SW480 (cell line): ENCODE results near the gene MPG.

Experiments used
- DNase-seq: peaks from one replicate; pipeline ENCODE4 v3.0.0-alpha.2; 2016; ENCODE audit warnings: low spot score

The MPG gene

DNA sequence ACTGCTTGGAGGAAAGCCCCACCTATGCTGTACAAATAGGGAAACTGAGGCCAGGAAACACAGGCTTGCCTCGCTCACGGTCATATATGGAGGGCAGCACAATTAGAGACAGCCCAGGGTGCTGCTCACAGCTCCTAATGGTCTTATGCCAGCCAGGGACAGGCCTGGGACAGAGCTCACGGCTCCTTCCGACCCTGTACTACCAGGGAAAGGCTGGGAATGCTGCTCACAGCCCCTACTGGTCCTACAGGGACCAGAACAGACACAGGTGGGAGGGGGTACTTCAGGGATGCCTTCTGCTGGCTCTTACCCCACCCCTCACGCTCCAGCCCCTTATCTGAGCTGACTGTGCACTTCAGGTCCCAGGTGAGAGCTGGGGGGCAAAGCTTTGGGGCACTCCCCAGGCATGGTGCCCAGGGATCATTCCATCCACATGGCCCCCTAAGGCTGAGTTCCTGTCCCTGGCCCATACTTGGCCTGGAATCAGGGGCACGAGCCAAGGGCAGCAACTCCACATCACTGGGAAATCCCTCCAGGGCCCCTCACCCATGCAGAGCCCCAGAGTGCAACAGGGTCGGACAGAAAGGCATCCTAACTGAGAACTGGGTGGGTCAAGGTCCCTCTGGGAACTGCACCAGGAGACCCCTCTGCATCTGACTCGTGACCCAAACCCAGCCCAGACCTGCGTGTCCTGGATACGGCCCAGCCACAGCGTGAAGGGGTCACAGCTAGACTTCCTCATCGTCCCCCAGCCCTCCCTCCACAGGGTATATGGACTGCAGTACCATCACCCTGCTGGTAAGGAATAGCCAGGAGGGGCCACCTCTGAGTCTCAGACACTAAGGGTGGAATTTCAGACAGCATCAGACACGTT is 11.5 kb upstream of the MPG start:
- DNase-seq = no peak

DNA sequence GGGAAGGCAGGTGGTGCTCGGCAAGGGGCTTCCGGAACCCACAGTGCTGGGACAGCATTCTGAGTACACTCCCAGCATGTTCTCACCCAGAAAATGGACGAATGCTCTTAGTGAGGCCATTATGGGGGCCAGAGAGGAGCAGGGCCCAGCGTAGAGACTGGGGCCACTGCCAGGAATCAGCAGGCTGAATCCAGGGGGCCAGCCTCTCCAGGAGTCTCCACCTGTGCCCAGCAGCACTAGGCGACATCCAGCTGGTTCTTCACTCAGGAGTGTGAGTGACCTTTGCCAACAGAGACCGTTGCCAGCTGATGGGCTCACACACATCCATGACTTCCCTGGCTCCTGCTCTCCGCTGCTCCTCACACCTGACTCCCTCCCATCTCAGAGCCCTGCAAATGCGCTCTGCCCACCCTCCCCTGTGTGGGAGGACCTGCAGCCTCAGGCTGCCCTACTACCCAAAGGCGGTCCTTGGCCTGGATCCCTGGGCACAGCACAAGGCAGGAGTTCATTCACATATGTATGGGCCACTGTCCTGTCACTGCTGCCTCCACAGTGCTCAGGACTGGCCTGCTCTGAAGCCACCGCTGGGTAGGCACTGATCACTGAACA is 10.7 kb upstream of the MPG start:
- no peak for DNase-seq

DNA sequence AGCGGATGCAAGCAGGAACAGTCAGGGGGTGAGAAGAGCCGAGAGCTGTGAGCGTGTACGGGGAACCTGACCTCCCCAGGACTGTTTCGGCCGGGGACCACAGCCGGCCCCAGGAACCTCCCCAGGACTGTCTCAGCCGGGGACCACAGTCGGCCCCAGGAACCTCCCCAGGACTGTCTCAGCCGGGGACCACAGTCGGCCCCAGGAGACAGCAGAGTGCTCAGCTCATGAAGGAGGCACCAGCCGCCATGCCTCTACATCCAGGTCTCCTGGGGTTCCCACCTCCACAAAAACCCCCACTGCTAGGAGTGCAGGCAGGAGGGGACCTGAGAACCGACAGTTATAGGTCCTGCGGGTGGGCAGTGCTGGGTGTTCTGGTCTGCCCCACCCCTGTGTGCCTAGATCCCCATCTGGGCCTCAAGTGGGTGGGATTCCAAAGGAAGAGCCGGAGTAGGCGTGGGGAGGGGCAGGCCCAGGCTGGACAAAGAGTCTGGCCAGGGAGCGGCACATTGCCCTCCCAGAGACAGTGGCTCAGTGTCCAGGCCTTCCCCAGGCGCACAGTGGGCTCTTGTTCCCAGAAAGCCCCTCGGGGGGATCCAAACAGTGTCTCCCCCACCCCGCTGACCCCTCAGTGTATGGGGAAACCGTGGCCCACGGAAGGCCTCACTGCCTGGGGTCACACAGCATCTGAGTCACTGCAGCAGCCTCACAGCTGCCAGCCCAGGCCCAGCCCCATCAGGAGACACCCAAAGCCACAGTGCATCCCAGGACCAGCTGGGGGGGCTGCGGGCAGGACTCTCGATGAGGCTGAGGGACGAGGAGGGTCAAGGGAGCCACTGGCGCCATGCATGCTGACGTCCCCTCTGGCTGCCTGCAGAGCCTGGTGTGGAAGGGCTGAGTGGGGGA is 9.9 kb upstream of the MPG start:
- no peak for DNase-seq

DNA sequence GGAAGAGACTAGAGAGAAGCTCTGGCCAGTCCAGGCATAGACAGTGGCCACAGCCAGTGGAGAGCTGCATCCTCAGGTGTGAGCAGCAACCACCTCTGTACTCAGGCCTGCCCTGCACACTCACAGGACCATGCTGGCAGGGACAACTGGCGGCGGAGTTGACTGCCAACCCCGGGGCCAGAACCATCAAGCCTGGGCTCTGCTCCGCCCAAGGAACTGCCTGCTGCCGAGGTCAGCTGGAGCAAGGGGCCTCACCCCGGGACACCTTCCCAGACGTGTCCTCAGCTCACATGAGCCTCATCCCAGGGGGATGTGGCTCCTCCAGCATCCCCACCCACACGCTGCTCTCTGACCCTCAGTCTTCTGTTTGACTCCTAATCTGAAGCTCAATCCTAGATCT is 8.8 kb upstream of the MPG start:
- no peak for DNase-seq

DNA sequence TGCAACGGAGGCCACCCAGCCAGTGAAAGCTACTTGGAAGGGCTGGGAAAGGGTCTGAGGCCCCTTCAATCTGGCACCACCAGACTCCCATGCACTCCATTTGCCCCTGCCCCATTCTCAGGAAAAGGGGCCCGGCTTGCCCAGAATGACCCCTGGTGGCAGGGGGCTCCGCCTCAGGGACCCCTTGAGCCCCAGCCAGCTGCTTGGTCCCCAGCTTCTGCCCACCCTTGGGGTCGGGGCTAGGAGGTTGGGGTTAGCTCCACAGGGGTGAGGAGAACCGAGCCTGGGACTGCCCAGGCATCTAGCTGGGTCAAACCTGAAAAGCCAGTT is 6.8 kb upstream of the MPG start:
- DNase-seq = no peak

DNA sequence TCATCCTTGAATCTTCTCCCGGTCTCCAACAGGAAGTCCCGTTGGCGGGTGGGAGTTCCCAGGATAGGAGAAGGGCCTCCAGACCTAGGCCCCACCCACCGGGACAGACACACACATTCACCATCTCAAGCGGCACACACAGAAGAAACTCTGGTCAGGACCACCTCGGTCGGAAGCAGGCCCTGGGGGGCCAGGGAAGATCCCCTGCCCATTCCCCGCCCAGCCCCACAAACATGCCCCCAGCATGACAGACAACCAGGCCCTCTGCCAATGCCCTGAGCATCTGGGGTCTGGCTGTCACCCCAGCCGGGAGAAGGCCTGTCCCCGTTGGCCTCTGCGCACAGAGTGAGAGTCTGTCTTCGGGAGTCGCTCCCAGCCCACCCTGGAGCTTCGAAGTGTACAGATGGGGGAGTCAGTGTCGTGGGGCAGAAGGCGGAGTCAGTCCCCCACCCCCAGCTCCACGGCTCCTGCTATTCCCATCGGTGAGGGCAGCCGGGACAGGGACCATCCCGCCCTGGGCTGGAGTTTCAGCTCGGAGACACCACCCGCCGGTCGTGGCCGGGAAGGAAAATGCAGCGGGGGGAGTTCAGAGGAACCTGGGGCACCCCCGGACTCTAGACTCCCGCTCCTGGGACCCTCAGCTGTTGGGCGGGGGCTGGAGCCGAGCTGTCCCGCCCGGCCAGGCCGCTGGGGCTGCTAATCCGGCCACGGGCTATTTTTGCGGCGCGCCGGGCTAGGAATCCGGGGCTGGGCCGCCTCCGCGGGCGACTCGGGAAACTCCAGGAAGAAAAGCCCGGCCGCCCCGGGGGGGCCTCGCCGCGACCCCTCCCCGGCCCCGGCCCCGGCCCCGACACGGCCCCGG is 6.3 kb upstream of the MPG start:
- DNase-seq = no peak

DNA sequence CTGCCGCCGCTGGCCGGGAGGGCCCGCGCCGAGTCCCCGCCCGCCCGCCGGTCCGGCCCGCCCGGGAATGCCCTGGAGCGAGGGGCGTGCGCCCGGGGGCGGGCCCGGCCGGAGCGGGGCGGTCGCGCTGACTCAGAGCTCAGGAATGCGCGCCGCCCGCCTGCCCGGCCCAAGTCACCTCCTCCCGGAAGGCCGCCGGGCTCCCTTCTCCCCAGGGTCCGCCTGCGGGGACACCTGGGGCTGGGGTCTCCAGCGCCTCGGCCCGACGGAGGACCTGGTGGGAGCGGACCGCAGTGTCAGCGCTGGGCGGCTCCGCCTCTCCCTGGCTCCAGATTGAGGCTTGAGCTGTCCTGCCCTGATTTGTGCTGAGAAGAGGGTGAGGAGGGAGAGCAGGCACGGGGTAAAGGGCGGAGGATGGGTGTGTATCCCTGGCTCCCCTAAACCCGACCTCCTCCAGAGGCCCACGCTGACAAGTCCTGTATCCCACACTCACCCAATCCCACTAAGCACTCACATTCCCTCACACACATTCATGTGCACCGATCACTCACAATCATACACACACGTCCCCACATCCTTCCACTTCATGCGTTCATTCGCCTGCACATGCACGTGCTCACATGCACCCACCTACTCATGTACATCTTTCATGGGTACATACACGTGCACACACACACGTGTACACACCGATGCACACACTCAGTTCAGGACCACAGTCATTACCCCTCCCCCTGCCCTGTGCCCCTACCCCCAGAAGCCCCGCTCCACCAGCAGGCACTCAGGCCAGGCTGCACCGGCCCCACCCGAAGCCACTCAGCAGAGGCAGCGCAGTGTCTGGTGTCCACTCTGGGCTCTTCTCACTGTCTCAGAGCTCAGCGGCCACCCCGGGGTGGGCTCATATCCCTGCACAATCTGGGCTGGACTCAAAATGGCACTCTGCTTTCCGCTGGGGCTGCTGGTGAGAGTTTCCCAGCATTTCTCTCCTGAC is 5.2 kb upstream of the MPG start, which contains the start of gene RHBDF1:
TSS of gene RHBDF1 (minus strand) at position 71 of the 988 bp plus-strand sequence. CDS start 7,616 bp downstream, outside the sequence.
- no peak for DNase-seq

DNA sequence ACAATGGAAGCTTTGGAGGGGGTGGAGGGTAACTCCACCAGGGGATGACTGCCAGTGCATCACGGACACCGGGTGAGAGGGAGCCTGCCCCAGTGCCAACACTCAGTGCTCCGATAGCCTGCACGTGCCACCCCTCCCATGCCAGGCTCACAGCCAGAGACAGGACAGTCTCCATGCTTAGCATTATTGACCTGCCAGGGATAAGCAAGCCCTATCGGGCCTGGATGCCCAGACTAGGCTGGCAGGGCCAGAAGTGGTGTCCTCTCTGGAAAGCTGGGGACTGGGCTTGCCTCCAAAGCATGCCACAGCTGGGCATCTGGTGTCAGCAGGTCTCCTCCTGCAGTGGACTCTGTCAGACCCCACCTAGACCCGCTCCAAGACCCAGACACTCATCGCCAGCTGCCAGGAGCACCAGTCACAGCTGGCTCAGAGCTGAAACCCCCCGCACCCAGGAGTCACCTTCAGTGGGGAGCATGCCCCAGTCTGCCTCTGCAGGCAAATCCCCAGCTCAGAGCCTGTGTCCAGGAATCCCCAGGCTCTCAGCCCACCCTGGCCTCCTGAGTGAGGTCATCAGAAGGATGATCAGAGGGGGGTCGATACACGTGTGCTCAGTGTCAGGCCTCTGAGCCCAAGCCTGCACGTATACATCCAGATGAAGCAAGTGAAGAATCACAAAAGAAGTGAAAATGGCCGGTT is 3.8 kb upstream of the MPG start:
- no peak for DNase-seq

DNA sequence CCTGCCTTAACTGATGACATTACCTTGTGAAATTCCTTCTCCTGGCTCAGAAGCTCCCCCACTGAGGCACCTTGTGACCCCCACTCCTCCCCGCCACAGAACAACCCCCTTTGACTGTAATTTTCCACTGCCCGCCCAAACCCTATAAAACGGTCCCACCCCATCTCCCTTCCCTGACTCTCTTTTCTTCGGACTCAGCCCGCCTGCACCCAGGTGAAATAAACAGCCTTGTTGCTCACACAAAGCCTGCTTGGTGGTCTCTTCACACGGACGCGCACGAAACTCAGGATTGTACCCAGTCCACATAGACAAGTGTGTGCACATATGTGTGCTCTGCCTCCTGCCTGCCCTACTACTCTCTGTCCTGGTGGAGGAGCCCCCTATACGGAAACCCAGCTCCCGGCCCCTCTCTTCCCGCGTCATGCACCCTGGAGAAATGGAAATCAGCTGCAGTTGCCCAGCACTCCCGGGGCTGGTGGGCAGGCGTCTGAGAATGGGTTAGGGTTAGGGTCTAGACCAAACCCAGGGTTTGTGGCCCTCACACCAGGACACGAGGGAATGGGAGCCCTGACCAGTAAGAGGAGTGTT is 3.2 kb upstream of the MPG start:
- no peak for DNase-seq

DNA sequence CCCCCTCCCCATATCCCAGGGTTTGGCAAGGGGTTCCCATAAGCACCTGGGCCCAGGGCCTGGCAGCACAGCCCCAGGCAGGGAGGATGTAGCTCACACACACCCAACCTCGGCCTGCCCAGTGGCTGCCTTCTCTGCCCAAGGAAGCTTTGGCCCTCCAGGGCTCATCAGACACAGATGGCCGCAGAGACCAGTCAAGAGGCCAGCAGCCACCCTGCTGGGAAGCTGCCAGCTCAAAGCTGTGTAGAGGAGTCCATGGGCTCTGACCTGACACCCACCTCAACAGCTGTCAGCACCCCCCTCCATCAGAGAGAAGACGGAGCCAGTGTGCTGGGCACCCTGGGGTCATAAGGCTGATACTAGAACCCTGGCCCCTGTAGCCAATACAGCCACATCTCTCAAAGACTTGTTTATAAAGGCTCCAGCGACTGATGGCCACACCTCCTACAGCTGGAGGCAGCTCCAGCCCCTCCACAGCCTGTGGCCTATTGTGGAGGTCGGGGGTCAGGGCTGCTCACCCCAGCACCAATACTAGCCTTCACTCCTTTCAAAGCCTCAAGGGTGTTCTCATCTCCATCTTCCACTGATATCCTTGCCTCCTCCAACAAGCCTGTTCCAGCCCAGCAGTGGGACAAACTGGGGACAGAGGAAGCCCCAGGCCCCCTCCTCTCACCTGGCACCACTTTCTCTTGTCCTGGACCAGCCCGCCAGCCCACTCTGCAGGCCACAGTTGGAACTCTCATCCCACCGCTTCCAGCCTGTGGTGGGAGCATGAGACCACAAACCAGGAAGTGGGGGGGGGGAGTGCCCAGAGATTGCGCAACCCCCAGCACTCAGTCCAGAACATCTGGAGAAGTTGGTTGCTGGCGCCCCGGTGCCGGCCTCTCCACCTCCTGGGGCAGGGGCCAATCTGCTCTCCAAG is 2.2 kb upstream of the MPG start:
- peak; percentile 59 for DNase-seq

DNA sequence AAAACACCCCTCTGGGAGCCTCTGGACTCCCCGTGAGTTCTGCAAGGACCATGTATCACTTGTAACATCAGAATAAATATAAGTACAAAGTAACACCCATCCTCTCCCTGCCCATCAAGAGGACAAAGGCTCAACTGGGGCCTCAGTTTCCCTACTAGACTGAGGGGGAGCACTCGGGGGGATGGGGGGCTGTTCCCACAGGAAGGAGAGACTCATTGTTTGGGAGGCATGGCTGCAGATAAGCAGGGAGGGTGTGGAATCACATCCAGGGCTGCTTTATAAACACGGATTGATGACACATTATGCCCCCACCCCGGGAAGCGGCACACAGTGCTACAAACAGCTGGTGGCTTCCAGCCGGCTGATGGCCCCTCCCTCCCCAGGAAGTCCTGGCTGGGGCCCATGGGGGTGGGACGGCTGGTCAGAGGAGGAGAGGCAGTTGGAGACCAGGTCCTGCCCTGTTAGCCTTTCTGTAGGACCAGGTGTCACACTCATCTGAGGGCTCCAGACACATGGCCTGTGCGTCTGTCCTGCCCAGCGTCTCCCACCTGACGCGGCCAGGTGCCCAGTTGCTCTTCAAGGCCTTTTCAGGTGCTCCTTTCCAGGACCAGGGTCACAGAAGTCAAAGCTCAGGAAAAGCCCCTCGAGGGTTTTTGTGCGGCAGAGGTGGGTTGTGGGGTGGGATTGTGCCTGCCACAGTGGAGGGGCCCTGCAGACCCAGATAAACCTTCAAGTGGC is 1.3 kb upstream of the MPG start:
- peak; percentile 24 for DNase-seq

DNA sequence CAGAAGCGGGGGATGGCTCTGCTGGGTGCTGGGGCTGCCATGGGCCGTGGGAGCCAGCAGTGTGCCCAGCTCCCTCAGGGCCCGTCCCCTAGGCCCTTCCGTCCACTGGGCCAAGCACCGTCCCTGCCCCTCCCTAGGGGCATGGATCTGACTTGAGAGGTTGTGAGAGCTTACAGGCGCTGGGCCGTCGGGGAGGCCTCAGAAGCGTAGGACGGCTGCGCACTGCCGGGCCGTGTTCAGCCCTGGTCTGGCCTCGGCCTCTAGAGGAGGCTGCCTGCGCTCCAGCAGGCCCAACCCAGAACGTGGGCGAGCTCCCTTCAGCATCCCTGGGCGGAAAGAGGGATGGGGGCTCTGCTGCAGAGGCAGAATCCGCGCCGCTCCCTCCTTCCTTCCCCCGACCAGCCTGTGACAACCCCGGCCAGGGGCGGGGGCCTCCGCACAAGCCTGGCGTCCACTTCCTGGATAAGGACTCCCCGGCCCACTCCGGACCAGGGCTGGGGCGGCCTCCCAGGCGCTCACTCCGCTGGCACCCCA is 685 bp upstream of the MPG start:
- DNase-seq = peak; percentile 51

DNA sequence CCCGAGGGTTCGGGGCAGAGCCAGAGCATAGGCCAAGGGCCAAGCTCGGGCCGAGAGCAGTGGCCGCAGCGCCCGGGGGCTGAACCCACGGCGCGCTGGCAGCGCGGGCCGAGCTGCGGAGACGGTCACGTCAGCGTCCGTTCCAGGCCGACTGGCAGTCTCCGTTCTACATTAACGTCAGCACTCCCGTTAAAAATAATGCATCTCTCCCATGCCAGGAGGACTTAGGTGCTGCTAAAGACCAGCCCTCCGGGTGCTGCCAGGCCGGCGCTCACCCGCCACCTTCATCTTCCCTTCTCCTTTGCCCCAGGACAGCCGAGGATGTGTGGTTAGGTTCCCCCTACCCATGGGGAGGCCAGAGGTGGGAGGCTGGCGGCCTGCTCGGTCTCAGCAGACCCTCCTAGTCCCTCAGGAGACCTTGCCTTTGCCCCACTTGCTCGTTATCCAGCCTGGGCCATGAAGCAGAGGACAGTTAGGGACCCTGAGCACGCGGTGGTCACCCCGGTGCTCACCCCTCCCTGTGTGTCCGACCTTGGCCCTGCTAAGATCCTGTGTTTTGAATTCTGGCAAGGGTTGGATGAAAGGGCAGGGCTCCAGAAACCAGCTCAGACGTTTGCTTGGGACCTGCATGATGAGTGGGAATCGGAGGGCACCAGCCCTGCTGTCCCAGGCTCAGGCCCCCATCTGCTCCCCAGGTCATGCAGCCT is 572 bp downstream of the MPG start:
- DNase-seq = no peak

DNA sequence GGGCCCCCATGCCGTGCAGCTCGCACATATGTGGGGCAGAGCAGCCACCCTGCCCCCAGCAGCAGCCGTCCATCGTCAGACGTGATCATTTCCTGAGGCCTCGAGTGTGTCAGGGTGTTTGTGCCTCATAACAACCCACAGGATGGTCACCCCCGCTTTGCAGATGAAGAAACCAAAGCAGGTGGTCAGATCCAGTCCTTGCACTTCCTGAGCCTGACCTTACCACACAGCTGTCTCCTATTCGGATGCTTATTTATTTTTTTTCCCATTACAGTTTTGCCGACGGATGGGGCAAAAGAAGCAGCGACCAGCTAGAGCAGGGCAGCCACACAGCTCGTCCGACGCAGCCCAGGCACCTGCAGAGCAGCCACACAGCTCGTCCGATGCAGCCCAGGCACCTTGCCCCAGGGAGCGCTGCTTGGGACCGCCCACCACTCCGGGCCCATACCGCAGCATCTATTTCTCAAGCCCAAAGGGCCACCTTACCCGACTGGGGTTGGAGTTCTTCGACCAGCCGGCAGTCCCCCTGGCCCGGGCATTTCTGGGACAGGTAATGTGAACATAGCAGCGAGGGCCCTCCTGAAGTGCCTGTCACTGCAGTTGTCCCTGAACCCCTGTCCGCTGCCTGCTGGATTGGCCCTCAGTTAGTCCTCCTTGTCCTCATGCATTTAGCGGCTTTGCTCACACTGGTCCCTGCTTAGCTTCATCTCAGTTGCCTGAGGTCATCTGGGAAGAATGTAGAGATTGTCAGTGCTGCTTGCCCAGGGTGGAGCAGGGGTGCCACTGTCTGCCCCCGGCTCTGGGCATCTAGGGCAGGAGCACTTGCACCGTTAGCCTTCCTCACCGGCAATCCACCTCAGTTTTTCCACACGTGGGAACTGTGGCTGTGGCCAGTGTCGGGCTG is 1.4 kb downstream of the MPG start:
- DNase-seq = no peak

DNA sequence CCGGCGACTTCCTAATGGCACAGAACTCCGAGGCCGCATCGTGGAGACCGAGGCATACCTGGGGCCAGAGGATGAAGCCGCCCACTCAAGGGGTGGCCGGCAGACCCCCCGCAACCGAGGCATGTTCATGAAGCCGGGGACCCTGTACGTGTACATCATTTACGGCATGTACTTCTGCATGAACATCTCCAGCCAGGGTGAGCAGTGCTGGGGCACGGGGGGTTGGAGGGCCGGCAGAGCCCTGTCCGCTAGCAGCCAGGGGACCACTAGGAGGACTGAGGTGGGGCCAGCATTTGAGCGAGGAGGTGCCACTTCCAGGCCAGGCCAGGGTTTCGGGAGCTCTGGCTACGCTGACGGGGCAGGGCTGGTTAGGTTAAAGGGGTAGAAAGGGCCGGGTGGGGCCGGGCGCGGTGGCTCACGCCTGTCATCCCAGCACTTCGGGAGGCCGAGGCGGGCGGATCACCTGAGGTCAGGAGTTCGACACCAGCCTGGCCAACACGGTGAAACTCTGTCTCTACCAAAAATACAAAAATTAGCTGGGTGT is 5.1 kb downstream of the MPG start:
- DNase-seq = no peak
